C4-2B (cell line): ENCODE results near the gene S100A7.
"Not testable (repeated sequence)": the region's sequence is repeated elsewhere in the genome, so short reads cannot be mapped to it uniquely, and the experiment has no call there.

ENCODE experiments used
- H3K27ac ChIP-seq: fragments of 450-650 bp; 2 replicates; pipeline ENCODE4 v1.5.1; 2017
- ZFX ChIP-seq: fragments of 450-650 bp; IDR thresholded peaks from 2 replicates; pipeline ENCODE4 v1.6.1; 2017
- TF ChIP-seq, protein P1 (sequence below): fragments of 450-650 bp; conservative IDR thresholded peaks from 2 replicates; pipeline ENCODE4 v1.5.1; 2017; ENCODE audit warnings: mild to moderate bottlenecking

Gene S100A7

DNA sequence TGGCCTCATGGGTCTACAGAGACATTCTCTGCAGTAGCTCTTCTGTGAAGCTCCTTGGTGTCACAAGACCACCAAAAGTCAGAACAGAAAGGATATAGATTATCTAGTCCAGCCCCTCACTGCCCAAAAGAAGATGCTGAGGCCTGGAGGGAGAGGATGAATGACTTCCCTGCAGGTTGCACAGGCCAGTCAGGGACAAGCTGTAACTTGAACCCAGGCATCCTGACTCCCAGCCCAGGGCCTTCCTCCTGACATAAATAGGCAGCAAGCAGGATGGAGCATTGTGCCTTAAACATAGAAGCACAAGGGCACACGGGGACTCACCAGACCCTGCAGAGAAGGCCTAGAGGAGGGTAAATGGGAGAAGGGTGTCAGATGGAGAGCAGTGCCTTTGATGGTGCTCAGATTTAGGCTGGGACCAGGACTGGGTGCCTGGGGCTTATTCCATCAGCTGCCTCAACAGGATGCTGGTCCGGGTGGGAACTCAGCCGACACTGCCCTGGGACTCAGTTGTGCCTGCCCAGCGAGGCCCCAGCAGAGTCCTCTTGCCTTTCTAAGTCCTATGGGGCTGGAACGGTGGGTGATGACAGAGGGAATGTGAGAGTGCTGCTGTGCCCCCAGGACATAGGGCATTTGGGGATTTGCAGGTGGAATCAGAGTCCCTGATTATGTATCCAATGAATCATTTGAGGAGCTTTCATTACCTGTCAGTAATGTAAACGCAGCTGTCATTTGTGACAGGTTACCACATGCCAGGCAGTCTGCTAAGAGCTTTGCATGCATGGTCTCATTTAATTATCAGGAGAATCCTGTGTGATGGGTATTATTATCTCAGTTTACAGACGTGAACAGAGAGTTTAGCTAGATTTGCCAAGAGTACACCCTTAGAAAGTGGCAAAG is 30.9 kb downstream of the S100A7 start:
- TF ChIP-seq, protein P1, sequence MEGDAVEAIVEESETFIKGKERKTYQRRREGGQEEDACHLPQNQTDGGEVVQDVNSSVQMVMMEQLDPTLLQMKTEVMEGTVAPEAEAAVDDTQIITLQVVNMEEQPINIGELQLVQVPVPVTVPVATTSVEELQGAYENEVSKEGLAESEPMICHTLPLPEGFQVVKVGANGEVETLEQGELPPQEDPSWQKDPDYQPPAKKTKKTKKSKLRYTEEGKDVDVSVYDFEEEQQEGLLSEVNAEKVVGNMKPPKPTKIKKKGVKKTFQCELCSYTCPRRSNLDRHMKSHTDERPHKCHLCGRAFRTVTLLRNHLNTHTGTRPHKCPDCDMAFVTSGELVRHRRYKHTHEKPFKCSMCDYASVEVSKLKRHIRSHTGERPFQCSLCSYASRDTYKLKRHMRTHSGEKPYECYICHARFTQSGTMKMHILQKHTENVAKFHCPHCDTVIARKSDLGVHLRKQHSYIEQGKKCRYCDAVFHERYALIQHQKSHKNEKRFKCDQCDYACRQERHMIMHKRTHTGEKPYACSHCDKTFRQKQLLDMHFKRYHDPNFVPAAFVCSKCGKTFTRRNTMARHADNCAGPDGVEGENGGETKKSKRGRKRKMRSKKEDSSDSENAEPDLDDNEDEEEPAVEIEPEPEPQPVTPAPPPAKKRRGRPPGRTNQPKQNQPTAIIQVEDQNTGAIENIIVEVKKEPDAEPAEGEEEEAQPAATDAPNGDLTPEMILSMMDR: no peak
- TF ChIP-seq ZFX: no peak
- H3K27ac ChIP-seq: no peak overlapping the region

DNA sequence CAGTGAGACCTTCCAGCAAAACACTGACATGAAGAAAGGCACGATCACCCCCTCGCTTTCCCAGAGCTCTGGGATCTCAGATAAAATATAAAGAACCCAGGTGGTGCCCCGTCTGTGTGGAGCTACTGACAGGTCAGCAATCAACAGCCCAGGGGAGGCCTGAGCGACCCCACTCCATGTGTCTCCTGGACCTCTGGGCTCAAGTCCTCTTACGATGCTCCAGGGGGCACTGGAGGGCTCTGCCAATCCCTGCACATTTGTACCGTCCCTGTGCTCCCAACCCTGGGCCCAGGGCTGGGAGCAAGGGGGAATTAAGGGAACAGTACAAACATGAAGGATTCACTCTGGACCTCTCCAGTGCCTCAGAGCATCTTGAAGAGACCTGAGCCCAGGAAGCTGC is 31.7 kb downstream of the S100A7 start:
- TF ChIP-seq ZFX: no peak
- TF ChIP-seq, protein P1: no peak
- no peak overlapping the region for H3K27ac ChIP-seq

DNA sequence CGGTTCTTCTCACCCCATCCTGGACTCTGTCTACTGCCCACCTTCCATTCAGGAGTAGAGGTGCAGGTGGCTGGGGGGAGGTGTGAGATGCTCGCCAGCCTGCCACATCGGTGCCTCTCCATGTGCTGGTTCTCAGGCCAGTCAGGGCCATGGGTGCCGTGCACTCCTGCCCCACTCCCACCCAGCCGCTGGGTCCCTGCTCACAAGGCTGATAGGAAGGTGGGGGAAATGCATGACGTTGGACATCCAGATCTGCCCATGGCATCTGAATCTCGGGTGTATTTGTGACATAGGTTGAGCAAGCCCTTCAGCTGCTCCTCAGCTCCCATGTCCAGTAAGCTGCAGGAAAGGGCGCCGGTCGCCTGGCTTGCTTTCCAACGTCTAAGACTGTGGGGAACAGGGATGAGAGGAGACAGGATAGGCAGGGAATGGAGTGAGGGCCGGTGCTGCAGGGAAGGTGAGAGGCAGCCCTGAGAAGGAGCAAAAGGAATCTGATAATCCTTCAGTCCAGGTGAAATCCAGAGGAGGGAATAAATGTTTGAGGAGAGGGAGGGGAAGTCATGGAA is 32.3 kb downstream of the S100A7 start:
- no peak overlapping the region for H3K27ac ChIP-seq
- TF ChIP-seq, protein P1: no peak
- TF ChIP-seq ZFX: no peak

DNA sequence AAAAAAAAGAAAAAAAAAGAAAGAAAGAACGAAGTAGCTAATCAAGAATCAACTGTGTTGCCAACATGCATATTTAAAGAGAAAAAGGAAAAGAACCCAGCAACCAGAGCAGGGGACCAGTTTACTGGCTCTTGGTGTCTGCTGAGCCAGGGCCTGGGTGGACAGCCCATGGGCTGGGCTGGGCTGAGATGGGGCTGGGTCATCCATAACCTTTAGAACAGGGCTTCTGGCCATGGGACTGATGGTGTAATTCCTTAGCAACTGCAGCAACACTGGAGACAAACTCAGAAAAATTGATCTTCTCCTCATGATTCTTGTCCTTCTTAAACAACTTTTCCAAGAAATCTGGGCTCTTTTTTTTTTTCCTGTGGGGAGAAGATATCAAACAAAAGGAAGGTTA is 33.6 kb downstream of the S100A7 start:
- H3K27ac ChIP-seq: no peak overlapping the region
- no peak for TF ChIP-seq ZFX
- TF ChIP-seq, protein P1: no peak

DNA sequence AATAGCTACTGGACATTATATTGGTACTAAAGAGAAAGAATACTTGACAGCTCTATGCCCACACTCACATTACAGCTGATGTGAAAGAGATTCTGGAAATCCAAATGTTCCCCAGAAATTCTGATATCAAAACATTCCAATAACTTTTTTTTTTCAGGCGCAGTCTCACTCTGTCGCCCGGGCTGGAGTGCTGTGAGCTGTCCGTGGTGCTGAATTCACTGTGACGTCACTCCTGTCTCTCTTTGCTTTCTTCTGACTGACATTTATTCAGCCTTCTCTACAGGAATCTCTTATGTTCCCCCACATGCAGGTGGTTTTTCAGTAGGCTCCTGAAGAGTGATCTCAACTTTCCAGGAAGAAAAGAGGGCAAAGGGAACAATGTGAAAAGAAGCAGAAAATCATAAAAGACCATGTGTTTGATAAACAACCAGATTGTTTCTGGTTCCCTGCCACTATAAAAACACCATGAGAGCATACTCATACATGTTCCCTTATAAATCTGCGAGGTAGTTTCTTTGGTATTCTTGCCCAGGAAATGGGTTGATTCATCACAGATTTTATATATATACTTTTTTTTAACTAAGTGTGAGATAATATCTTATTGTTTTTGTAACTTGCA is 37.9 kb downstream of the S100A7 start:
- TF ChIP-seq, protein P1: no peak
- no peak overlapping the region for H3K27ac ChIP-seq

DNA sequence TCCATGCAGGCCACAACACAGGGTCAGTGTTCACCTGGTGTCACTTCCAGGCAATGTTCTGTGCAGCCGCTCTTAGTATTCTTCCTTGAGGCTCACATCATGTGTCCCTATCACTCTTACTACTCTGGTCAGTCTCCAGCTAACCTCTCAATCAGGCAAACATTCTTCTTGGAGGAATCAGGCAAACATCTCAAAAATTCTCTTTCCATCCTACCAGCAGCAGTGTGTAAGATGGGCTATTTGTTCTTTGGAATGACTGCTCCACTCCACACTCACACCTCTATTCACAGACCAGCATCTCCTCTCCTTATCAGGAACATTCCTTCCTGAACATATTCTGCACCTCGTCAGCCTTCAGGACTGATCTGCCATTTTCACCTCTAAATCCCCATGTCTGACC is 40.1 kb downstream of the S100A7 start:
- TF ChIP-seq, protein P1: no peak
- TF ChIP-seq ZFX: no peak
- no peak overlapping the region for H3K27ac ChIP-seq

DNA sequence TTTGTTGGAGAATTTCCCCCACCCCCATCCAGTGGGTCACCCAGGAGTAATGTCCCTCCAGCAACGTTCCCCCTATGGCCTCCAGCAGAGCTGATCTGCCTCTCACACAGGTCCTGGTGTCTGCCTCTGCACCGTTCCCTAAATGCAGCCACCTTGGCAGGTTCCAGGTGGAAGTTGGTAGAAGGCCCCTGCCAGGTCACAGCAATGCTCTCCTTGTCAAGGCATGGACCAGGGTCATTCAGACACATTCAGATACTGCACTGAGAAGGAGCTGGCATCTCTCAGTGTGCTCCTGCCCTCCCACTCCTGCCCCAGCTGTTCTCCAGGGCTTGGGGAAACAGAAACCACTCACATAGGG is 41.0 kb downstream of the S100A7 start:
- H3K27ac ChIP-seq: not testable (repeated sequence)

DNA sequence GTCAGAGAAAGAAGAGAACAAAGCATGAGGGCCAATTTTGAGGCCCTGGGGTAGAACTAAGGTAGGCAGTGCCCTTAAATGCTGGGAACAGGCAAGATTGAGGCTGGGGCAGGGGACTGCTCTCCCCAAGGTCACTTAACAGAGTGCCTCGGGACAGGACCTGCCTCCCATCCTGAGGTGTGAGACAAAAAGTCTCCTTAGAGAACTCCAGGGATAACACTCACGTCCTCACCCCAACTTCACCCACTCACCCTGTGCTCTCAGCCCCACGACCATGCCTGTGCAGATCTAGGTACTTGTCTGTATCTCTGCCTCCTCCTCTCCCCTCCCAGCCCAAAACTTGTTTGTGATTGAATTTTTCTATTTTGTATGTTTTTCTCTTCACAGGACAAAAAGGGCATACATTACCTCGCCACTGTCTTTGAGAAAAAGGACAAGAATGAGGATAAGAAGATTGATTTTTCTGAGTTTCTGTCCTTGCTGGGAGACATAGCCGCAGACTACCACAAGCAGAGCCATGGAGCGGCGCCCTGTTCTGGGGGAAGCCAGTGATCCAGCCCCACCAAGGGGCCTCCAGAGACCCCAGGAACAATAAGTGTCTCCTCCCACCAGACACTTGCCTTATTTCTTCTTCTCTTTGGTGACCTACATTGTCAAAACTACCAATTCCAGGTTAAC is 41.6 kb downstream of the S100A7 start:
- not testable (repeated sequence) for H3K27ac ChIP-seq
